Thoracic aorta (tissue), 2 donors: ENCODE measurements around the gene CDC14B. TPM values are rescaled to one million over a fixed set of nuclear protein-coding genes. Genes with fewer than 3 reads are reported as not detected.
"Not testable (repeated sequence)": the region's sequence is repeated elsewhere in the genome, so short reads cannot be mapped to it uniquely, and the experiment has no call there.

ENCODE experiments used
- ATAC-seq: fragments of 150-250 bp; one replicate; pipeline ENCODE4 v1.8.0; 2017; ENCODE audit warnings: low read depth; ENCODE audit not compliant: insufficient number of reproducible peaks, low FRiP score
- DNase-seq: peaks from one replicate; pipeline ENCODE4 v3.0.0-alpha.2; 2020; ENCODE audit warnings: low spot score
- H3K27ac ChIP-seq, 2 donors: fragments of 200-600 bp; sonication (generic); 1 replicate in 1 of 2; 2 replicates in 1 of 2; pipeline ENCODE4 v1.5.1; 2016; ENCODE audit warnings: mild to moderate bottlenecking in 2 of 2, moderate library complexity in 2 of 2
- H3K27me3 ChIP-seq: fragments of 200-600 bp; sonication (generic); replicated peaks from 2 replicates; pipeline ENCODE4 v1.6.0; 2016; ENCODE audit warnings: mild to moderate bottlenecking; ENCODE audit not compliant: insufficient read depth
- H3K36me3 ChIP-seq: fragments of 200-600 bp; sonication (generic); one replicate; pipeline ENCODE4 v1.5.1; 2016
- H3K4me1 ChIP-seq, 2 donors: fragments of 200-600 bp; sonication (generic); 1 replicate in 1 of 2; 2 replicates in 1 of 2; pipeline versions ENCODE4 v1.5.1 to v1.6.0; 2016; ENCODE audit warnings: low read depth in 2 of 2, mild to moderate bottlenecking in 1 of 2; ENCODE audit not compliant: control insufficient read depth in 1 of 2
- H3K4me3 ChIP-seq: fragments of 200-600 bp; sonication (generic); 2 replicates; pipeline ENCODE4 v1.5.1; 2016; ENCODE audit warnings: mild to moderate bottlenecking
- H3K9me3 ChIP-seq: fragments of 200-600 bp; sonication (generic); 2 replicates; pipeline ENCODE4 v1.5.1; 2016
- total RNA-seq, 2 donors: library from RNA; depleted of rRNA; stranded (reverse); fragments of >200 nt; gene quantifications; one replicate each; pipeline versions ENCODE4 v1.1.0 to v1.2.3, GENCODE V29; 2016
- TF ChIP-seq, protein P1 (sequence below): fragments of 200-600 bp; sonication (generic); IDR thresholded peaks from one replicate; pipeline ENCODE4 v1.5.1; 2019; ENCODE audit warnings: antibody characterized with exemption

The CDC14B gene
- total RNA-seq, 2 donors from 2014 or later, result 25.7 to 39.5 TPM

DNA sequence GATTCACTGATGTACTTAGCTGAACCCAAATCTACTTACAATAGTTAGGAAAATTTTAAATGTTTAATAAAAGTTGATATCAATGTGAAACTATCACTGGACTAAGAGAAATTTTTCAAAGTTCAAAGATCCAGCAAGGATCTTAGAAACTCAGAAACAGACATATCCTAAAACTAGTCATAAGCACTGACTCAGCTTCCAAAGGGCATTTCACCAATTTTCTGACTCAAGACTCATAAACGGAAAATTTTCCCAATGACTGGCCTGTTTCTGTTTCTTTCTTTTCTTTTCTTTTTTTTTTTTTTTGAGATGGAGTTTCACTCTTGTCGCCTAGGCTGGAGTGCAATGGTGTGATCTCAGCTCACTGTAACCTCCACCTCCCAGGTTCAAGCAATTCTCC, 66.6 kb downstream of the CDC14B start:
- peak; percentile 74 for ATAC-seq
- no peak for DNase-seq
- peak overlapping the region; percentile 83 to 91 for H3K27ac ChIP-seq

DNA sequence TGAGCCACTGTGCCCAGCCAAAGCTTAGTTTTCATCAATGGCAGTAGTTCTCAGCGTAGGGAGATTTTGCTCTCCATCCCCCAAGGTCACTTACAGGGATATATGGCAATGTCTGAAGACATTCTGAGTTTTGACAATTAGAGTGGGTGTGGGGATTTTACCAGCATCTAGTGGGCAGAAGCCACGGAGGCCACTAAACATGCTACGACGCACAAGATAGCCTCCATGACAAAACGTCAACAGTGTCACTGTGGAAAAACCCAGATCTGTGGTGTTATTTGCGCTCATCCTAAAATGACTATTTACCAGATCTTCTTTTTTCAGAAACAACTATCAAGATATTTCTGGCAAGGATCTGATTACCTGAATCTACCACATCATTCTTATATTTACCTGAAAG, 68.2 kb downstream of the CDC14B start:
- Histone ChIP-seq H3K4me3 (no peak overlapping the region), H3K4me1 (peaks cover 15 to 43% of the 10 kb centered on the region in 2 donors), H3K27me3 (no peaks in the 10 kb centered on the region), H3K27ac (peak overlapping the region in 1 of 2 donors; percentile 10), H3K9me3 (no peaks in the 10 kb centered on the region), H3K36me3 (no peaks in the 10 kb centered on the region)
- ATAC-seq, result no peak
- DNase-seq, result no peak
- TF ChIP-seq, protein P1, sequence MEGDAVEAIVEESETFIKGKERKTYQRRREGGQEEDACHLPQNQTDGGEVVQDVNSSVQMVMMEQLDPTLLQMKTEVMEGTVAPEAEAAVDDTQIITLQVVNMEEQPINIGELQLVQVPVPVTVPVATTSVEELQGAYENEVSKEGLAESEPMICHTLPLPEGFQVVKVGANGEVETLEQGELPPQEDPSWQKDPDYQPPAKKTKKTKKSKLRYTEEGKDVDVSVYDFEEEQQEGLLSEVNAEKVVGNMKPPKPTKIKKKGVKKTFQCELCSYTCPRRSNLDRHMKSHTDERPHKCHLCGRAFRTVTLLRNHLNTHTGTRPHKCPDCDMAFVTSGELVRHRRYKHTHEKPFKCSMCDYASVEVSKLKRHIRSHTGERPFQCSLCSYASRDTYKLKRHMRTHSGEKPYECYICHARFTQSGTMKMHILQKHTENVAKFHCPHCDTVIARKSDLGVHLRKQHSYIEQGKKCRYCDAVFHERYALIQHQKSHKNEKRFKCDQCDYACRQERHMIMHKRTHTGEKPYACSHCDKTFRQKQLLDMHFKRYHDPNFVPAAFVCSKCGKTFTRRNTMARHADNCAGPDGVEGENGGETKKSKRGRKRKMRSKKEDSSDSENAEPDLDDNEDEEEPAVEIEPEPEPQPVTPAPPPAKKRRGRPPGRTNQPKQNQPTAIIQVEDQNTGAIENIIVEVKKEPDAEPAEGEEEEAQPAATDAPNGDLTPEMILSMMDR, result no peak

More for the DNA sequence above, 66.6 kb downstream of the CDC14B start:
- H3K27me3 ChIP-seq, result no peaks in the 10 kb centered on the region
- peaks cover 17 to 57% of the 10 kb centered on the region in 2 donors for H3K4me1 ChIP-seq
- peak overlapping the region; percentile 48 for H3K4me3 ChIP-seq
- no peaks in the 10 kb centered on the region for H3K9me3 ChIP-seq
- TF ChIP-seq, protein P1, result no peak
- H3K36me3 ChIP-seq, result no peaks in the 10 kb centered on the region

DNA sequence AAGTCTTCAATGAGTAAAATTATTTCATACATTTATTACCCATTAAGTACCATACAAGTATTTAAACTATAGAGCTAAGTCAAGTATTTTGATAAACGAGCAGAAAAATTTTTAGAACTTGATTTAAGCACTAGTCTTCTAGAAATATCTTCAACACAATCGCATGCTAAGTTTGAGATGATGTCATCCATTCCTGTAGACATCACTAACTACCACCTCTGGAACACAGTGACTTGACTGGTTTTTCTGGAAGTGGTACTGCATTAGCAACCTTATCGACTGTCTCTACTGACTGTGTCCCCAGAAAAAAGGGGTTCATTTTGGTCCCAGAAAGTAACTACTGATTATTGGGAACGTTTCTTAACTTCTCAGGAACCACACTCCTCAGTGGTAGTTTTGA, 69.0 kb downstream of the CDC14B start:
- Histone ChIP-seq H3K27ac (no peak overlapping the region), H3K9me3 (no peaks in the 10 kb centered on the region), H3K36me3 (no peaks in the 10 kb centered on the region), H3K4me3 (no peak overlapping the region), H3K27me3 (no peaks in the 10 kb centered on the region), H3K4me1 (peaks cover 12 to 37% of the 10 kb centered on the region in 2 donors)
- ATAC-seq, result no peak
- DNase-seq, result no peak
- TF ChIP-seq, protein P1, result no peak

DNA sequence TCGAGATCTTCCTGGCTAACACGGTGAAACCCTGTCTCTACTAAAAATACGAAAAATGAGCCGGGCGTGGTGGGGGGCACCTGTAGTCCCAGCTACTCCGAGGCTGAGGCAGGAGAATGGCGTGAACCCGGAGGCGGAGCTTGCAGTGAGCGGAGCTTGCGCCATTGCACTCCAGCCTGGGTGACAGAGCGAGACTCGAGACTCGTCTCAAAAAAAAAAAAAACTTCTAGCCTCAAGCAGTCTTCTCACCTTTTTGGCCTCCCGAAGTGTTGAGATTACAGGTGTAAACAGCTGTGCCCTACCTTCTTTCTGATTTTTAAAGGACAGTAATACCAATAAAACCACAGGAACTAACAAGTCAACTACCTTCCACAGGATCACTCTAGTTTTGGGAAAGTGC, 76.5 kb downstream of the CDC14B start:
- not testable (repeated sequence) for H3K9me3 ChIP-seq, H3K27ac ChIP-seq, DNase-seq, H3K4me3 ChIP-seq, H3K4me1 ChIP-seq, H3K27me3 ChIP-seq, ATAC-seq, H3K36me3 ChIP-seq

DNA sequence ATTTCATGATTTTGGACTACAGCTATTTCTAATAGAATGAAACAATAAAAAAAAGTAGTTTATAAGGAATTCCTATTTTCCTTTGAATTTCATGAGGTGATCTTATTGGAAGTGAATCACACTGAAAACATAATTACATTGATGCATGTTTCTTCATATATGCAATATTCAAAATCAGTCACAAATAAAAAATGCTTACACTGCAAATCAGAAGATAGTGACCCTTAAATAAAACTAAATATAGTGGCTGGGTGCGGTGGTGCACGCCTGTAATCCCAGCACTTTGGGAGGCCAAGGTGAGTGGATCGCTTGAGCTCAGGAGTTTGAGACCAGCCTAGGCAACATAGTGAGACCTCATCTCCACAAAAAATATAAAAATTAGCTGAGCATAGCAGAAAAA, 79.5 kb downstream of the CDC14B start:
- Histone ChIP-seq H3K27ac (no peak overlapping the region), H3K9me3 (no peaks in the 10 kb centered on the region), H3K4me1 (no peaks in the 10 kb centered on the region), H3K27me3 (no peaks in the 10 kb centered on the region), H3K36me3 (peaks cover 20% of the 10 kb centered on the region), H3K4me3 (no peak overlapping the region)
- ATAC-seq, result no peak
- no peak for DNase-seq
- TF ChIP-seq, protein P1, result no peak

DNA sequence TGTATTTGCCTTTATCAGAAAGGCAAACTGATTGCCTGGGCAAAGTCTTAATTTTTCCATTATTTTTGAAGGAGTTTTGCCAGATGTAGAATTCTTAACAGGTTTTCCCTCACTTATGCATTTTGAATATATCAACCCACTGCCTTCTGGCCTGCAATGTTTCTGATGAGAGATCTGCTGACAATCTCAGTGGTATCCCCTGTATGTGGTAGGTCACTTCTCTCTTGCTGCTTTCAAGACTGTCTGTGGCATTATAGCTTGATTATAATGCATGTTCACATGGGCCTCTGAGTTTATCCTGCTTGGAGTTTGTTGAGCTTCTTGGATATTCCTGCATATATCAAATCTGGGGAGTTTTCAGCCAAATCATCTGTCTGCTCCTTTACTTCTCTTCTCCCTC, 87.5 kb downstream of the CDC14B start:
- ATAC-seq (no peak), DNase-seq (no peak)
- TF ChIP-seq, protein P1, result no peak
- no peaks in the 10 kb centered on the region for H3K9me3 ChIP-seq
- H3K4me1 ChIP-seq, result no peaks in the 10 kb centered on the region
- H3K36me3 ChIP-seq, result peaks cover 19% of the 10 kb centered on the region
- peak overlapping the region in 1 of 2 donors; percentile 5 for H3K27ac ChIP-seq
- H3K27me3 ChIP-seq, result no peaks in the 10 kb centered on the region
- H3K4me3 ChIP-seq, result no peak overlapping the region
